NCI-H345 treated with DMSO at 0.1 percent for 48 hours (cell line): Measurements from ENCODE around the gene BBS2.

Experiments used
- DNase-seq: peaks from one replicate; lab custom pipeline; 2025; ENCODE audit not compliant: unreplicated experiment; lab: John Stamatoyannopoulos, UW

The BBS2 gene, protein sequence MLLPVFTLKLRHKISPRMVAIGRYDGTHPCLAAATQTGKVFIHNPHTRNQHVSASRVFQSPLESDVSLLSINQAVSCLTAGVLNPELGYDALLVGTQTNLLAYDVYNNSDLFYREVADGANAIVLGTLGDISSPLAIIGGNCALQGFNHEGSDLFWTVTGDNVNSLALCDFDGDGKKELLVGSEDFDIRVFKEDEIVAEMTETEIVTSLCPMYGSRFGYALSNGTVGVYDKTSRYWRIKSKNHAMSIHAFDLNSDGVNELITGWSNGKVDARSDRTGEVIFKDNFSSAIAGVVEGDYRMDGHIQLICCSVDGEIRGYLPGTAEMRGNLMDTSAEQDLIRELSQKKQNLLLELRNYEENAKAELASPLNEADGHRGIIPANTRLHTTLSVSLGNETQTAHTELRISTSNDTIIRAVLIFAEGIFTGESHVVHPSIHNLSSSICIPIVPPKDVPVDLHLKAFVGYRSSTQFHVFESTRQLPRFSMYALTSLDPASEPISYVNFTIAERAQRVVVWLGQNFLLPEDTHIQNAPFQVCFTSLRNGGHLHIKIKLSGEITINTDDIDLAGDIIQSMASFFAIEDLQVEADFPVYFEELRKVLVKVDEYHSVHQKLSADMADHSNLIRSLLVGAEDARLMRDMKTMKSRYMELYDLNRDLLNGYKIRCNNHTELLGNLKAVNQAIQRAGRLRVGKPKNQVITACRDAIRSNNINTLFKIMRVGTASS

DNA sequence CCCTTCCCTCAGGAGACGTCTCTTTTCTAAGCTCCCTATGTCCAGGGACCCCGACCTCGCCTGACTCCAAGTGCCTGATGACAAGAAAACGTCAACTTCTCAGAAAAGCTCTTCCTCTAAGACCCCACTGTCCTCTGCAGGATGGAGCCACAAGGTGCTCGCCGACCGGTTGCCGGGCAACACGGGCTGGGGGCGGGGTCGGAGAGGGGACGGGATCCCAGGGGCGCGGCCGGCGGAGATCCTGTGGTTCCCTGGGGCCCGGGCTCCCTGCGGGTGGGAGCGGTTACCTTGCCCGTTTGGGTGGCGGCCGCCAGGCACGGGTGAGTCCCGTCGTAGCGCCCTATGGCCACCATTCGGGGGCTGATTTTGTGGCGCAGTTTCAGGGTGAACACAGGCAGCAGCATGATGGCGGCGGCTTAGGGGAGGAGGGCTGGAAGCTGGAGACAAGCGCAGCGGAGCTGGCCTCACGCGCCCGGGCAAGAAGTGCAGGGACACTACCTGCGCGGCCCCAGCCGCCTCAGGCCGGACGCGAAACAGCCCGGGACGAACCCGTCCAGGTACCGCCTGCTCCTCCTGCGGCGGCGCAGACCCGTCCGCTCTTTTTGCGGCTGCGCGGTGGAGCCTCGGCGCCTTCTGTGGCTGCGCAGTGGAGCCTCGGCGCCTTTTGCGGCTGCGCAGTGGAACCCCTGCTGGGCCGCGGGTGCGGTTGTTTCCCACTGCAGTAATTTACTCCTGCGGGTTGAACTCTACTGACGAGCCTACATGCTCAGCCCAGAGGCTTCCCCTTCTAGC is at the start of gene BBS2:
TSS of gene BBS2 (minus strand) at position 566 of the 792 bp plus-strand sequence. CDS start at position 404, 162 bp downstream.
- DNase-seq: peak; percentile 39

DNA sequence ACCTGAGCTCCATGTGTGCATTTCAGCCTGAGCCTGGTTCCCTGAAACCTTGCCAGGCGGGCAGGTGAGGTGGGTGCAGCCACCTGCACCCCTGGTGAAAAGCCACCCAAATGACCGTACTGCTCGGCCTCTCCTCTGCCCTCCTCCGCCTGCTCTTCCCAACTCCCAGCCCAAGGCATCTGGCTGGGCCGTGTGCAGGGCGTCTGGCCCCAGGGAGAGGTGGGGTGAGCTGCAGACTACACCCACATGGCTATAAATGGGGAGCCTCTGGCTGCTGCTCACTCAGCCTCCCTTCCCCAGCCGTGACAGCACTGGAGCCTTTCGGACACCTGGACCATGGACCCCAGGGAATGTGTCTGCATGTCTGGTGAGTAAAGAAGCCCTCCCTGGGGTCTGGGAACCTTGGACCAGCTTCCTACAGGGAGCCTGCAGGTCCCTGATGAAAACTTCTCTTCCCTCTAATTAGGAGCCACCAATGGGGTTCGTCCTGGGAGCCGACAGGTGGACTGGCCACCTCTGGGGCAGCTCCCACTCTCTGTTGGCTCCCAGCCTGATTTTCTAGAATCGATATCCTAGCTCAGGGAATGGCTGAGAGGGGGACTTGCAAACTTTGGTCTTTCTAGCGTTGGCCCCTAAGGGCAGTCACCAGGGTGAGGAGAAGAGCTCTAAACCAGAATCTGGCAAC is 45.1 kb upstream of the BBS2 start, which contains the start of gene MT4:
TSS of gene MT4 (plus strand) at position 281 of the 685 bp plus-strand sequence. CDS start at position 337, 56 bp downstream.
- no peak for DNase-seq

DNA sequence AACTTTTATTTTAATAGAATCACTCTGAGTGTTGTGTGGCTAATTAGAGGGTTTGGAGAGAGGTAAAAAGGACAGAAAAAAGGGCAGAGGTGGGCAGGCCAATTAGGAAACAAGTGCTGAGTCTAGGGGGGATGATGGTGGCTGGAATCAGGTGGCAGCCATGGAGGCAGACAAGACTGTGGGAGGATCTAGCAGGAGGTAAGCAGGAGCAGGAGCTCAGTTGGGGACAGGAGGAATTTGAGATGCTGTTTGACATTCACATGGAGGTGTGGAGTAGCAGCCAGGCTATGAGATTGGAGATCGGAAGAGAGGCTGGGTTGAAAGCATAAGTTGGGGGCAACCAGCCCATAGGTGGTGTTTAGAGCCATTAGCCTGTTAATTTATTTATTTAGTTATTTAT is 41.3 kb upstream of the BBS2 start:
- DNase-seq: no peak

DNA sequence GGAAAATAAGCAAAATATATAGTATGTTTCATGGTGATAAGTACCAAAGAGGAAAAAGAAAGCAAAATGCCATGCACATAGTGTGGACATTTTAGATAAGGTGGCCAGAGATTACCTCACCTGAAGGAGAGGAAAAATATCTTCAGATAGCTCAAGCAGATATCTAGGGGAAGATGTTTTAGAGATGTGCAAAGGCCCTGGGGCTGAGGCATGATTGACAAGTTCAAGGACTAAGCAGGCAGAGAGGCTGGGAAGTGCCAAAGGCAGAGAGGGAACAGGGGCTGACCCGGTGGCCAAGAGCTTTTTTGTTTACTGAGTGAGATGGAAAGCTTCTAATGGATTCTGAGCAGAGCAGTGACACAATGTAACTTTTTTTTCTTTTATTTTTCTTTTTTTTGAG is 40.6 kb upstream of the BBS2 start:
- no peak for DNase-seq

DNA sequence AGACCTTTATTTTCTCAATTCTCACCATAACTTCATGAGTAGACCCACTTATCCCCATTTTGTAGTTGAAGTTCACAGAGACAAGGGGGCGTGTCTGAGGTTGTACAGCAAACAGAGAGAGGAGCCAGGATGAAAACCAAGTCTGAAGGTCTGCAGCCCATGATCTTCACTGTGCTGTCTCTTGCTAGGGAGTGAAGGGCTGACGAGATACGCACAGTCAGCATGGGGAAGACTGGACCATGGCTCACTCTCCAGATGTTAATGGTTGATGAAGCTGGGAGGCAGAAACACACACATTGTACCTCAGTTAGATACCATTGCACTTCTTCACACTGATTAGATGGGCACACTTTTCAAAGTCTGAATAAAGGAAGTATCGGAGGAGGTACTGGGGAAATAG is 39.3 kb upstream of the BBS2 start:
- DNase-seq: no peak

DNA sequence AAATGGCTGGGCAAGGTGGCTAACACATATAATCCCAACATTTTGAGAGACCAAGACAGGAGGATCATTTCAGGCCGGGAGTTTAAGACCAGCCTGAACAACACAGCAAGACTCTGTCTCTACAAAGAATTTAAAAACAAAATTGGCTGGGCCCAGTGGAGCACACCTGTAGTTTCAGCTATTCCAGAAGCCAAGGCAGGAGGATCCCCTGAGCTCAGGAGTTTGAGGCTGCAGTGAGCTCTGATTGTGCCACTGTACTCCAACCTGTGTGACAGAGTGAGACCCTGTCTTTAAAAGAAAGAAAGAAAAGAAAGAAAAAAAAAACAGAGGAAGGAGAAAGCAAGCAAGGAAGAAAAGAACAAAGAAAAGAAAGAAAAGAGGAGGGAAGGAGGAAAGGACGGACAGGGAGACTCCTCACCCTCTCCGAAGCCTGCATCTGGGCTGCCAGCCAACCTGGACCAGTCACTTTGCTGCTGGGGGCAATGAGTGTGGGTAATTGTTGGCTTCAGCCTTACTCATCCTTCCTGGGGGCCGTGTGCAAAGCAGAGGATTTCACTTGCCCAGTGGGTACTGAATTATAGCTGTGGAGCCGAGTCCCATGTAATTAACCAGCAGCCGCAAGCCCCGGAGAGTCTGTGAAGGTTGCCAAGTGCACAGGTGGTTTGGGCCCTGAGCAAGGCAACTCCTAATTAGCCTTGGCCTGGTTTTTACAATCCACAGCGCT is 38.4 kb upstream of the BBS2 start:
- no peak for DNase-seq

DNA sequence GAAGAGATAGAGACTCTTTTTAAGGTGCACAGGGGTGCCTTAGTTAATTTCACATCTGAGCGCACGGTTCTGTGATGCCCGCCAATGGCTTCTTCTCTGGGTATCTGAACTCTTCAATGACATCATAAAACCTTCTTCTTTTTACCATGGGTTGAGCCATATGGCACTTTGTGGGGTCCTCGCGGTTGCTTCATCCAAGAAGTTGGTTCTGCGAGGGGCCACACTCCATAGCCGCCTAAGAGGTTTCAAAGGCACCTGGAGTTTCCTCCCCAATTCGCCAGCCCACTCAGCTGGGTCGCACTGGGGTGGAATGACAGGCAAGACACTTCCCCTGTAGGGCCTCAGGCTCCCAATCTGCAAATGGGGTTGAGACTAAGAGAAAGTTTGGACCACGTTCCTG is 34.6 kb upstream of the BBS2 start:
- DNase-seq: no peak

DNA sequence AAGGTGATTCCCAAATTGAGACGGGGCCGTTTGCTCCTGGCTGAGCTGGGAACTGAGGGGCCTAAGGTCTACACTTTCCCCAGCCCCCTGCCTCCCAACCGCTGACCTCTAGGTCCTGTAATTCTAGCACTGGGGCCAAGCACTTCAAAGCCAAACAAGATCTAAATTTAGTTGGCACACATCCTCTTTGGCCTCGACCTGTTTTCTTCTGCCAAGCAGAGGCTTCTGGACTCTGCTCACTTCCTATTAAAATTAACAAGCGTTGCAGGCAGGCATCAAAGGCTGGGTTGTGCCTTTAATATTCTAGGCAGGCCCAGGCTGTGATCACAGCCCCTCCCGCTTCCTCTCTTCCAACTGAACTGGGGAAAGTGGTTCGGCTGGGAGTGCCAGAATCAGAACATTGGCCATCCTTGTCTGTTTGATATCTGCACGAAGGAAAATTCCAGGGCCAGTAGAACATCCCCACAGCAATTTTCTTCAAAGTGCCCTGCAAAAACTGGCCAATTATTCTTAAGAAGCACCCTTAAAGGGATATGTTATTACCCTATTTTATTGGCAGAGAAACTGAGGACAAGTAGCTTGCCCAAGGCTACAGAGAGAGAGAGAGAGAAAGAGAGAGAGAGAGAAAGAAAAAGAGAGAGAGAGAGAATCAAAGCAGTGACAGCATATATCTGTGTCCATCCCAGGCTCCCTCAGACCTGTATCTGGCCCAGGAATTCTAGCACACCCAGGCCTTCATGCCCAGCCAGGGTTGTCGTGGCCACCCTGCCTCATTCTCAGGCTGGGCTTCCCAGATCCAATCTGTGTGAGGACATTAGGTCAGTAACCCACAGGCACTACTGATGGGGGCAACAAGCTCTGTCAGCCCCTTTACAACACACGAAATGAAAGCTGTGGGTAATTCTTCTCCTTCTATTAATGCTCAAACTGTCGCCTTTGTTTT is 32.2 kb upstream of the BBS2 start:
- no peak for DNase-seq

DNA sequence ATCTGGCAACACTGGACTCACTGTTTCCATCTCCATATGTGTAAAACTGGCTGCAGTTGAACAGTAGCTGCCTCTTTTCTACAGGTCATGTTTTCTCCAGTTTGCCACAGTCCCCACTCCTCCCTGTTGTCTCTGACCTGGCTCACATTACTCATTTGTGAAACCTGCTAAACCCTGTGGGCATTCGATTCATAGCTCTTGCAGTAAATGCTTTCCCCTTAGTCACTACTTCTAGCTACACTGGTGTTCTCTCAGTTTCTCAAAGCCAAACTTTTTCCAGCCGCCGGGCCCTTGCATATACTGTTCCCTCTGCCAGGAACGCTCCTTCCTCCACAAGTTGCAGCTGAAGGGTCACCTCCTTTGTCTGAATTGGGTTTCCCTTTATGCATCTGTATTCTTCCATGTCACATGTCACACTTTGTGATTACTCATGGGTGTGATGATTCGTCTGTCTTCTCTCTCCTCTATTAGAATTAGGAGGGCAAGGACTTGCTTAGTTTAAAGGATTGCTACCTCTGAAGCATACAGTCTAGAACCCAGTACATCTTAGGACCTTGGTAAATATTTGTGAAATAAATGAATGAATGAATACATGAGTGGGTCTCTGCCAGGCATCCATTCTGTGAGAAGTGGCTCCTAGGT is 30.0 kb upstream of the BBS2 start:
- no peak for DNase-seq

DNA sequence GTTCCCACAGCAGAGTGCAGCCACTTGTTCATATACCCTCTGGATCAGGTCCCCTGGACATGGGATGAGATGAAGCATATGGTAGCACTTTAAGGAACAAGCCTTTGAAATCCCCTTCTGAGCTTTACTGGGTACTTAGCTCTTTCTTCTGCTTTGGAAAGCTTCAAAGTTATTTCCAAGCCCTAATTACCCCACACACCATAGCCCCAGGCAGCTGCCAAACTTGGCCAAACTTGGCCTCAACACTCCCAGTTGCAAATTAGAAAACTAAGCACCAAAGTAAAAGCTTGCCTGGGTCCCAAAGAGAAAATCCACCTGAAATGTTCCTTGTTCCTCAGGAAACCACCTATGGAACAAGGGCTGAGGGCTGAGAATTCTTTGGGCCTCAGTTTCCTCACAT is 29.3 kb upstream of the BBS2 start:
- DNase-seq: no peak

DNA sequence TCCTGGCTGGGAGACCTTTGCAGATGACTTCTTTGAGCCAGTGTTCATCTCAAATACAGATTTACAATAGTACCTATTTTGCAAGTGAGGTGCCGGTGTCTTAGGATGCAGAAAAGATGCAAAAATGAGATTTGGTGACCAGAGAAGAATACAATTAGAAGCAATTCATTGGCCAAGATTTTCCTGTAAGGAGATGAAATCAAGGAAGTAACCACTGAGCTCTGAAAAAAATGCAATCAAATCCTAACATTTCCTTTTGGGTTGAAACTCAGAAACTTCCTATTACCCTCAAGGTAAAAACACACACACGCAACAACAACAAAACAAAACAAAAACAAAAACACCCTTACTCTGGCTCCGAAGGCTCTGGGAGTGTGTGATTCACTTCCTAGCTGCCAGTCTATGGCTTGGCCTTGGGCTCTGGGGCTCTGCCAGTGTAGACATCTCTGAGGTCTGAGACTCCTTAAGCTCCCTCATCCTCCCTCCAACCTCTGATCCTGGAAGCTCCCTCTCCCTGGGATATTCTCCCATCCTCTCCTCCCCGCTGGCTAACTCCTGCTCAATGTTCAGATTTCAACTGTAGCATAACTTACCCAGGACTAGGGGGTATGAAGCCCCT is 28.2 kb upstream of the BBS2 start:
- DNase-seq: no peak

DNA sequence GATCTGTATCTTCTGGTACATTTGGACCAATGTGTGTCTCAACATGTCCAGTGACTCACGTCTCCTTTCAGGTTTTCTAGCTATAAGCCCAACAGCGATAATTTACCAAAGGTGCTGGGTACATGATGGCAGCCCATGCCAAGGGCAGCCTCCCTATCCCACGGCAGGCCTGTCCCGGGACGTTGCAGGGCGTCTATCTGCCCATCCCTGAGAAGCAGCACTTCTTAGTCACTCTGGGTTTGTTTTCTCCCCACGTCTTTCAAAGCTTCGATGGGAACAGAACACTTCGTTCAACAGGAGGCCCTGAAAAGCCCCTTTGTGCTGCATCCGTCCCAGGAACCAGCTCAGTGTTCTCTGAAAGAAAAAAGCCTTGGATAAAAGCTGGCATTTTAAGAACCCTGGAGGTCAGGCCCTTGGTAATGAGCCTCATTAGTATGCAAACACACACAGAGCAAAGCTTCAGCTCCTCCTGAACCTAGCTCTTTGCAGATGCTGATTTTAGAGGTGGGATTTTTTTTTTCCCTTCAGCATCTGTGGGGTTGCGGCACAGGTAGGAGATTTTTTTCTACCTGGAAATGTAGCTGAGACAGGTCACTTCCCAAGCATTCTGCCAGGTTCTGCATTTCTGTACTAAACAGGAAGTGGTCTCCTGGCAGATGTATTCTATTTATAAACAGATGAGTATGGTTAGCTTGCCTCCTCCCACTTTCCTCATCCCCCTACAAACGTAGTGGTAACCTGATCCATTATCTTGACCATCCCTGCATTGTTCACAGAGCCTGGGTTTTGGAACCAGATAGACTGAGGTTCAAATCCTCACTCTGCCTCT is 27.5 kb upstream of the BBS2 start:
- DNase-seq: no peak

DNA sequence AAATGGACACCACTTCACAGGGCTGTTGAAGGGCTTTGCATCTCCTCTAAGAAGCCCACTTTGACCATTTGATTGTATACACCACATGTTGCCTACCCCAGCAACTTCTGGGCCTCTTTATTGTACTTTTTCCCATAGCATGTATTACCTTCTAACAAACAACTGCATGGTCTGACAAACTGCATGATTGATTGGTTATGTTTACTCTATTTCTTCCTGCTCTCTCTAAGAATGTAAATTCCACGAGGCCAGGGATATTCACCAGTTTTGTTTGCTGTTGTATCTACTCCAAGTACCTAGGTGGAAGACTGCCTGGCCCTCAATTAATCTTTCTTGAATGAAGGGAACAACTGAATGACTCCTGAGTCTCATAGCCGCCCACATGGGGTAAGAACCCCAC is 22.2 kb upstream of the BBS2 start:
- DNase-seq: no peak

DNA sequence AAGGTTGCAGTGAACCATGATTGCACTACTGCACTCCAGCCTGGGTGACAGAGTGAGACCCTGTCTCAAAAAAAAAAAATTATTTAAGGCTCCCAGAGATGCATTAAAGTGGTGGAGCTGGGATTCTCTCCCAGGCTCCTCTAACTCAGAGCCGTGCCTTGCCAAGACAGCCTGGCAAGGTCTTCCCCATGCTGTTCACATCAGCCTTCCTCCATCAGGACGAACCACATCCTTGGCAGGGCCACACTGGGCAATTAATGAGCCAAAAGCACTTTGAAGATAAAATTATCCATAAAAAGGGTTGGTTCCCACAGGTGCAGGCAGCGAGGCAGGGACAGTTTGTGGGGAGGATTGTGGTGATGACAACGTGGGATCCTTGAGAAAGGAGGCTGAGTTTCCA is 19.8 kb upstream of the BBS2 start:
- no peak for DNase-seq

DNA sequence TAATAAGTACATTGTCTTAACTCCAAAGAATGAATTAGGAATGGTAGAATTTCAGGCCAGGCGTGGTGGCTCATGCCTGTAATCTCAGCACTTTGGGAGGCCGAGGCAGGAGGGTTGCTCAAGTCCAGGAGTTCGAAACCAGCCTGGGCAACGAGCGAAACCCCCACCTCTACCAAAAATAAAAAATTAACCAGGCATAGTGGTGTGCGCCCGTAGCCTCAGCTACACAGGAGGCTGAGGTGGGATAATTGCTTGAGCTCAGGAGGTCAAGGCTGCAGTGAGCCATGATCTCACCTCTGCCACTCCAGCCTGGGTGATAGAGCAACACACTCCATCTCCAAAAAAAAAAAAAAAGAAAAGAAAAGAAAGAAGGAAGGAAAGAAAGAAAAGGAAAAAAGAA is 18.5 kb upstream of the BBS2 start:
- DNase-seq: no peak

DNA sequence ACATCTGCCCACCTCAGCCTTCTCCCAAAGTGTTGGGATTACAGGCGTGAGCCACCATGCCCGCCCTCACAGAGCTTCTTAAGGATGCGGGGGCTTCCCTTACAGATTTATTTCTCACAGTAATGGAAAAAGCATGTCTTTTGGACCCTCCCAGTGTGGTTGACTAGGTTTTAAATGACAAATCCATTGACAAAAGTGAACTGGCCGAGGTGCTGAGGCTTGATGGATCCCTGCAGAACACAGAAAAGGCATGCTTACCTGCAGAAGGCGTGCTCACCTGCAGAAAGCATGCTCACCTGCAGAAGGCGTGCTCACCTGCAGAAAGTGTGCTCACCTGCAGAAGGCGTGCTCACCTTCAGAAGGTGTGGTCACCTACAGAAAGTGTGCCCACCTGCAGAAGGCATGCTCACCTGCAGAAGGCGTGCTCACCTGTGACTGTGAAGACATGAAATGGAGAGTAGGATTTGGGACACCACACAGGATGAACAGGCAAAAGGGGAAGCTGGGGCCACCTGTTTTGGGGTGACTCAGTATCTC is 15.1 kb upstream of the BBS2 start:
- DNase-seq: no peak

DNA sequence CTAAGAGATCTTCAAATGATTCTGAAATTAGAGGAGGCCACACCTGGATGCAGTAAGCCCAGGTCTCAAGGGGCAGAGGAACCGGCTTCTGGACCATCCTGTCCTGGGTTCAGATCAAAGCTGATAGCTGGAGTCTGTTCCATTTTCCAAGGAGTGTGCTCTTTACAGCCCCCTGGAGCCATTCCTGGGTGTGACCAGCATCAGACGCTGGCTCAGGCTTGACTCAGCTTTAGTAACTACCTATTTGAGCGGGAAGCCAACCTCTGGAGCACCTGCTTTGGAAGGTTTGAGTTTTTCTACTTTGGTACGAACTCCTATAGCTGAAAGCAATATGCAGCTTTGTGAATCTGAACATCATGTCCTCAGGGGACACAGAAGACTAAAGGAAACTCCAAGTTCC is 12.9 kb upstream of the BBS2 start:
- no peak for DNase-seq
